GM23248 (cell line): ENCODE measurements around the gene GDPD4. TPM values are rescaled to one million over a fixed set of nuclear protein-coding genes. Genes with fewer than 3 reads are reported as not detected.

Experiments used
- DNase-seq: peaks from one replicate; pipeline ENCODE4 v3.0.0-alpha.2; 2015
- H2AFZ ChIP-seq: fragments of 200-600 bp; sonication (generic); 2 replicates; pipeline ENCODE4 v1.6.1; 2016; ENCODE audit warnings: antibody characterized with exemption
- H3F3A ChIP-seq: fragments of 200-600 bp; sonication (generic); 2 replicates; pipeline ENCODE4 v1.6.1; 2016; ENCODE audit warnings: mild to moderate bottlenecking, antibody characterized with exemption, mixed run types; ENCODE audit not compliant: insufficient read depth
- H3K27ac ChIP-seq: fragments of 200-600 bp; sonication (generic); 2 replicates; pipeline ENCODE4 v1.5.1; 2016; ENCODE audit warnings: mild to moderate bottlenecking
- H3K27me3 ChIP-seq: fragments of 200-600 bp; sonication (generic); replicated peaks from 2 replicates; pipeline ENCODE4 v1.6.1; 2016; ENCODE audit warnings: mild to moderate bottlenecking; ENCODE audit not compliant: insufficient read depth
- H3K36me3 ChIP-seq: fragments of 200-600 bp; sonication (generic); 2 replicates; pipeline ENCODE4 v1.6.1; 2016; ENCODE audit warnings: low read depth, mild to moderate bottlenecking
- H3K4me1 ChIP-seq: fragments of 200-600 bp; sonication (generic); 2 replicates; pipeline ENCODE4 v1.6.1; 2016; ENCODE audit warnings: mild to moderate bottlenecking; ENCODE audit not compliant: insufficient read depth
- H3K4me2 ChIP-seq: fragments of 200-600 bp; sonication (generic); one replicate; pipeline ENCODE4 v1.6.1; 2016; ENCODE audit warnings: mild to moderate bottlenecking; ENCODE audit not compliant: unreplicated experiment
- H3K4me3 ChIP-seq: fragments of 200-600 bp; sonication (generic); 2 replicates; pipeline ENCODE4 v1.5.1; 2016; ENCODE audit warnings: mild to moderate bottlenecking
- H3K79me2 ChIP-seq: fragments of 200-600 bp; sonication (generic); 2 replicates; pipeline ENCODE4 v1.6.1; 2016; ENCODE audit warnings: mild to moderate bottlenecking; ENCODE audit not compliant: insufficient read depth
- H3K9ac ChIP-seq: fragments of 200-600 bp; sonication (generic); 2 replicates; pipeline ENCODE4 v1.6.1; 2016; ENCODE audit warnings: mild to moderate bottlenecking
- H3K9me2 ChIP-seq: fragments of 200-600 bp; sonication (generic); 2 replicates; pipeline ENCODE4 v1.6.1; 2016; ENCODE audit warnings: mixed run types, mild to moderate bottlenecking, moderate library complexity; ENCODE audit not compliant: insufficient read depth
- H3K9me3 ChIP-seq: fragments of 200-600 bp; sonication (generic); one replicate; pipeline ENCODE4 v1.6.1; 2017; ENCODE audit warnings: low read depth
- H4K20me1 ChIP-seq: fragments of 200-600 bp; sonication (generic); 2 replicates; pipeline ENCODE4 v1.6.0; 2016; ENCODE audit not compliant: insufficient read depth
- EZH2 ChIP-seq: fragments of 200-600 bp; sonication (generic); IDR thresholded peaks from 2 replicates; pipeline ENCODE4 v1.6.1; 2018; ENCODE audit warnings: antibody characterized with exemption, mild to moderate bottlenecking; ENCODE audit not compliant: insufficient read depth, poor library complexity, severe bottlenecking
- EZH2phosphoT487 ChIP-seq: fragments of 200-600 bp; sonication (generic); IDR thresholded peaks from 2 replicates; pipeline ENCODE4 v1.6.1; 2018; ENCODE audit warnings: antibody characterized with exemption, moderate library complexity, mild to moderate bottlenecking, low read depth; ENCODE audit not compliant: insufficient read depth
- WGBS, 2 experiments: methylation state at CpG; one replicate each; pipeline ENCODE4 v1.1.6; 2015 to 2017; ENCODE audit warnings: low lambda C conversion rate in 2 of 2, low coverage in 1 of 2; ENCODE audit errors: missing lambda C conversion rate in 2 of 2; 5-methylcytosine and 5-hydroxymethylcytosine counted together
- in situ Hi-C: fragments of 300-500 bp; cut with MboI; formaldehyde crosslinking; loops from 2 replicates; pipeline ENCODE4 v1.15.0; 2020
- polyA plus RNA-seq: library from polyadenylated mRNA; unstranded; fragments of >200 nt; fragmentation: Nextera tagmentation; extraction: Ambion mirVana; gene quantifications from 2 replicates; pipeline ENCODE4 v1.2.1, GENCODE V29; 2016
- total RNA-seq: library from RNA; depleted of rRNA; stranded (reverse); fragments of >200 nt; shearing (Covaris generic); gene quantifications from 2 replicates; pipeline ENCODE4 v1.2.3, GENCODE V29; 2014

GDPD4 gene
- total and polyA plus RNA-seq, 2 experiments from 2014 or later: not detected

DNA sequence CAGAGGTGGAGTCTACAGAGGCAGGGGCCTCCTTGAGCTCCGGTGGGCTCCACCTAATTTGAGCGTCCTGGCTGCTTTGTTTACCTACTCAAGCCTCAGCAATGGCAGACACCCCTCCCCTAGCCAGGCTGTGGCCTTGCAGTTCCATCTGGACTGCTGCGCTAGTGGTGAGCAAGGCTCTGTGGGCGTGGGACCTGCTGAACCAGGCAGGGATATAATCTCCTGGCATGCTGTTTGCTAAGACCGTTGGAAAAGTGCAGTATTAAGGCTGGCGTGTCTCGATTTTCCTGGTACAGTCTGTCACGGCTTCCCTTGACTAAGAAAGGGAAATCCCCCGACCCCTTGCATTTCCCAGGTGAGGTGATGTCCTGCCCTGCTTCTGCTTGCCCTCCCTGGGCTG lies 77.7 kb downstream of the GDPD4 start:
- H3K9me3 ChIP-seq: no peaks in the 10 kb centered on the region
- no peak overlapping the region for H2AFZ ChIP-seq
- in situ Hi-C loops: no loop called here
- peaks cover 4% of the 10 kb centered on the region; the same call in 1 of the 2 replicates for H3K27me3 ChIP-seq
- DNase-seq: no peak
- H3K79me2 ChIP-seq: no peaks in the 10 kb centered on the region
- no peak overlapping the region for H3K9ac ChIP-seq
- WGBS, 2 experiments: 61 to 75% methylated on average over 9 of the region's 9 CpGs
- H3K27ac ChIP-seq: no peak overlapping the region
- H3K4me3 ChIP-seq: no peak overlapping the region
- H3K4me1 ChIP-seq: no peaks in the 10 kb centered on the region
- no peak for TF ChIP-seq EZH2phosphoT487
- no peak for TF ChIP-seq EZH2
- no peaks in the 10 kb centered on the region for H3F3A ChIP-seq
- H3K9me2 ChIP-seq: no peaks in the 10 kb centered on the region
- no peaks in the 10 kb centered on the region for H4K20me1 ChIP-seq
- H3K4me2 ChIP-seq: no peak overlapping the region
- H3K36me3 ChIP-seq: no peaks in the 10 kb centered on the region

DNA sequence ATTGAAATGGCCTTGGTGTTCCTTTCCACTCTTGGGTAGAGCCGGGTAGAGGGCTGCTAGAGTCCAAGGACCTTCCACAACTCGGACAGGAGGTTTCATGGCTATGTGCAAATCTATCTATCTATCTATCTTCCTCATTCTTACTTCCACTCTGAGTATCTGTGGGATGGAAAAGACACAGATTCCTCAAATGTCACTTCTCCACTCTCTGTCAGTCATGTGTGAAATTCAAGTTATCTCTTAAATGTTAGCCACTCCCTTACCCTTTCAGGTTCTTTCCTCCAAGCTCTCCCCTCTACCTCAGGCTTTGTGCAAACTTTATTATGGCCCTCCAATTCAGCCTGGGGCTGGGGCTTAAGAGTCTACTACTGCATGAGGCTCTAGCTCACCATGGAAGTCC lies 84.3 kb downstream of the GDPD4 start:
- no peak overlapping the region for H3K27ac ChIP-seq
- H3K4me1 ChIP-seq: no peaks in the 10 kb centered on the region
- no peaks in the 10 kb centered on the region for H4K20me1 ChIP-seq
- 13 to 26% methylated on average over 2 of the region's 2 CpGs for WGBS, 2 experiments
- no peaks in the 10 kb centered on the region for H3K79me2 ChIP-seq
- no peaks in the 10 kb centered on the region for H3K9me3 ChIP-seq
- no peak overlapping the region for H2AFZ ChIP-seq
- H3K9ac ChIP-seq: no peak overlapping the region
- TF ChIP-seq EZH2phosphoT487: no peak
- TF ChIP-seq EZH2: no peak
- peaks cover 8% of the 10 kb centered on the region; the same call in 1 of the 2 replicates for H3K27me3 ChIP-seq
- in situ Hi-C loops: no loop called here
- no peaks in the 10 kb centered on the region for H3F3A ChIP-seq
- no peaks in the 10 kb centered on the region for H3K36me3 ChIP-seq
- no peaks in the 10 kb centered on the region for H3K9me2 ChIP-seq
- no peak overlapping the region for H3K4me2 ChIP-seq
- no peak for DNase-seq
- no peak overlapping the region for H3K4me3 ChIP-seq

DNA sequence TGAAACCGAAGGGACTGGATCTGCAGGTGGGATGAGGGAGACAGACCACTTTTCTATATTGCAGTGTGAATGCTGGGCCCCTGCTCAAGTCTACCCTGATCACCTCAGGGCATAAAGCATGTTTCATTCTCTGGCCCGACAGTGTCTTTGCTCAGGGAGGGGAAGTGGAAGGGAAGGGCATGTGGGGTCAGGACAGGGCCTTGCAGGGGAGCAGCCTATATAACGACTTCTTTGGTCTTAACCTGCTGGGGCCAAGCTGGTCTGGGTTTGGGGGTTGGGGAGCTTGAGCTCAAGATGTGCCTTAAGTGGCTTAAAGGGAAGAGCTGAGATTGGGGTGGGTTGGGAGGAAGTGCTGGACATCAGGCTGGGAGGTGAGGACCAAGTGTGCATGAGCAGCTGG lies 86.4 kb downstream of the GDPD4 start:
- in situ Hi-C loops: no loop called here
- Histone ChIP-seq H3K4me1 (no peaks in the 10 kb centered on the region), H3K79me2 (no peaks in the 10 kb centered on the region), H3K27ac (no peak overlapping the region), H2AFZ (no peak overlapping the region), H4K20me1 (no peaks in the 10 kb centered on the region), H3K9me2 (no peaks in the 10 kb centered on the region), H3K4me3 (no peak overlapping the region), H3K27me3 (peaks cover 8% of the 10 kb centered on the region; the same call in 1 of the 2 replicates), H3K36me3 (no peaks in the 10 kb centered on the region), H3K9me3 (no peaks in the 10 kb centered on the region), H3K9ac (no peak overlapping the region), H3K4me2 (no peak overlapping the region), H3F3A (no peaks in the 10 kb centered on the region)
- no peak for TF ChIP-seq EZH2
- no peak for TF ChIP-seq EZH2phosphoT487
- no peak for DNase-seq
- 32 to 44% methylated on average over 3 of the region's 3 CpGs for whole genome bisulfite sequencing, 2 experiments

DNA sequence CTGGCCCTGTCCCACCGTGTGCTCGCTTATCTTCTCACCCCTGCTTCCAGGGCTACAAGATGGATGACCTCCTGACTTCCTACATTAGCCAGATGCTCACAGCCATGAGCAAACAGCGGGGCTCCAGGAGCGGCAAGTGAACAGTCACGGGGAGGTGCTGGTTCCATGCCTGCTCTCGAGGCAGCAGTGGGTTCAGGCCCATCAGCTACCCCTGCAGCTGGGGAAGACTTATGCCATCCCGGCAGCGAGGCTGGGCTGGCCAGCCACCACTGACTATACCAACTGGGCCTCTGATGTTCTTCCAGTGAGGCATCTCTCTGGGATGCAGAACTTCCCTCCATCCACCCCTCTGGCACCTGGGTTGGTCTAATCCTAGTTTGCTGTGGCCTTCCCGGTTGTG lies 86.9 kb downstream of the GDPD4 start:
- Histone ChIP-seq H3K9me3 (no peaks in the 10 kb centered on the region), H4K20me1 (no peaks in the 10 kb centered on the region), H3K27ac (no peak overlapping the region), H3K9me2 (no peaks in the 10 kb centered on the region), H3K9ac (no peak overlapping the region), H3K27me3 (peaks cover 8% of the 10 kb centered on the region; the same call in 1 of the 2 replicates), H3K79me2 (no peaks in the 10 kb centered on the region), H3F3A (no peaks in the 10 kb centered on the region), H3K4me2 (no peak overlapping the region), H3K4me3 (no peak overlapping the region), H2AFZ (no peak overlapping the region), H3K4me1 (no peaks in the 10 kb centered on the region), H3K36me3 (no peaks in the 10 kb centered on the region)
- 64 to 68% methylated on average over 9 of the region's 9 CpGs for WGBS, 2 experiments
- DNase-seq: no peak
- in situ Hi-C loops: no loop called here
- TF ChIP-seq EZH2: no peak
